ENCODE data around the gene GREM2.

GREM2 gene

DNA sequence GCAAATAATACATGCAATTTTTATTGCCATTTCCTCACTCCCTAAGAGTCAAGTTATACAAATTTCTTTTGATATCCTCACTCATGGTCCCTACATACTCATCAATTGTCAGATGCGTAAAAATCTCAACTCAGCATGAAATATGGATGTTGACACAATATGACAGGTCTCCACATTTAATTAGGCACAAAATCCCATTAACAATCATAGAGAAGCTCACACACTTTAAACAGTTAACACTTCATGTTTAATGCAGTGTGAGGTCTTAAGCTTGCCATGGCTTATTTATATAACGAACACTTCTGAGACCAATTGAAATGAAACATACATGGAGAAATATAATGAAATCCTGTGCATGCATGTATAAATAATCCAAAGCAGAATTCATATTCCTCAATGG is 58.6 kb downstream of the GREM2 start:
- no peak for FAIRE-seq

DNA sequence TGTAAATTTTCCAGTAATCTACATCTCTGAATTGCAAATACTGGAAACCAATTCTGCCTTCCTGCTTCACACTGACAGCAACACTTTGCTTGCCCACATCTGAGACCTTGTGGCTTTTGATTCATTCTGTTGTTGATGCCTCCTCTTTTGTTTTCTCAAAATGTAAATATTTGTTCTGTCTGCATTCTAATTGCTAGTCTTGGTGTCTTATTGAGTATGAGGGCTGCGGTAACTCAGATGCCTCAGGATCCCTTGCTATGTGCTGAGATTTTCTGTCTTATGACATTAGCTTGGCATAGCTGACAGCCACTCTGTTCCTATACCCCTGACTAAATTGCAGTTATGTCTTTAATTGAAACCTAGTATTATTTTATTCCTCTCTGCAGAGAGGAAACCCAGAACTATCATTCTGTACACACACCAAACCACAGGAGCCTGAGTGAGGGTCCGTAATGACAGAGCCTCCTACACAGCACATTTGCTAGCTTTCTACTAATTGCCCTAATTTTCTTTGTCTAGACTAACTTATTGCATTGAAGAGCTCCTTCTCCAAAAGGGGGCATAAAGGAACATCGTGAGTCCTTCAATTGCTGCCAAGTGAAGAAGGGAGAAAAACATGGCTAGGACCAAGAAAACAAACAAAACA is 72.1 kb downstream of the GREM2 start:
- no peak for FAIRE-seq

DNA sequence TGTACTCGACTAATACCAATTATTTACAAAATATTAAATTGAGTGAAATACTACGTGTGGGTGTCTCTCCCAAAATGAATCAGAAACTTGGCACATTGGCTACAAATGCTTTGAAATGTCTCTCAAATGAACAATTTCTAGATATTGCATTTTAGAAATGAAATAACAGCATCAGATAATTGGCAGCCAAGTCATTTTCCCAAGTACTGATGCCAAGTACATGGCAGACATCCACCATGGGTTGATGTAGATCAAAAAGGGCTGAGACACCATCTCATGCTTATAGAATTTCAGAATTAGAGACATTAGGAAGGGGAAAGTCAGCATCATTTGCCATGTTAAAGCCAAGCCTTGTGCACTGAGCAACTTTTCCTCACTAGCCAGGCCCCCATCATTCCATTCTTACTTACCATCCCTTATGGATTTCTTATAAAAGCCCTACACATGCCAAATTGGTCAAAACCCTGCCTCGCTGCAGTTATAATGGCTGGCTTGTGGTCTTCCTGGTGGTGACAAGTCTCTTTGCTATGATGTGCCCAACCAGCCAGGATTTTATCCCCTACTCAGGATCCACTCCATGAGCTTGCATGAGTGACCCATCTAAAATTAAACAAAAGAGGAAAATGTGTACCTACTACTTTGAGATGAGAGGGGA is 73.1 kb downstream of the GREM2 start:
- no peak for FAIRE-seq

DNA sequence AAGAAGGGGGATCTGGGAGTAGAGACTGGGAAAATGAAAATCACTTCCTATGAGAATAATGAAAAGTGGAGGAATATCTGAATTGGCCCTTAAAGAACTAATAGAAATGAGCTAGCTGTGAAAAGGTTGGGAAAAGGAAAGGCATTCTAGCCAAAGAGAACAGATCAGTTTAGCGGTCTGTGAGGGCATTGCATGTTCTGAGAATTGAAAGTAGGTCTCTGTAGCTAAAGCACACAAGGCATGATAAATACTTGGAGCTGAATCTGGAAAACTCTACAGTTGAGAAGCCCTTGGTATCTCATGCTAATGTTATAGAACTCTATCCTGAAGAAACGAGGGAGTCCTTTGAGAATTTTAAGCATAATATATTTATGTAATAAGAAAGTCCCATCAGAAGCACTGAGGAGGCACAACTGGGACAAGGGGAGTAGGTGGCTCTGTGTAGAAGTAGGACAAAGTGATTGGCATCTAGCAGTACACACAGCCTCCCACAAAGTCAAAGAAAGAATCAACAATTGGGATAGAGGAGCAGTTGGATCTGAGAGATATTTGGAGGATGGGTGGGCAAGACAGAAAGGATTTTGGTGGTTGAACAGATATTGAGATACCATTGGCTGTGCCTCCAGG is 78.7 kb downstream of the GREM2 start:
- no peak for FAIRE-seq

DNA sequence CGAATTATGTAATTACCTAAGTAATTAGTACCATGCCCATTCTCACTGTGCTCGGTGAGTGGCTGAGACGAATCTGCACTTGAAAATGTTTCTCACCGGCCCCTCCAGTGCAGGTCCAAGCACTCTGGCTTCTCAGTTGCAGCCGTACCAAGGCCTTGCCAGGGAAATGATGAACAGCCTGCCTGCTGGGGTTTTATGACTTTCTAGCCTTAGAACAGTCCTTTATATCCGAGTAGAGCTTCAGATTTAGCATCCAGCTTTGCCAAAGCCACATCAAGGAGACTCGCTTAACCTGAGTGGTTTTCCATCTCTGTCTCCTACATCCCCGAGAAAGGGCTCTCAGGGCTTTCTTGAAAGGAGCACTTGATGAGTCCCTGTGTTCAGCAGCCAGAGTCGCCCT is 83.4 kb downstream of the GREM2 start:
- no peak for FAIRE-seq

DNA sequence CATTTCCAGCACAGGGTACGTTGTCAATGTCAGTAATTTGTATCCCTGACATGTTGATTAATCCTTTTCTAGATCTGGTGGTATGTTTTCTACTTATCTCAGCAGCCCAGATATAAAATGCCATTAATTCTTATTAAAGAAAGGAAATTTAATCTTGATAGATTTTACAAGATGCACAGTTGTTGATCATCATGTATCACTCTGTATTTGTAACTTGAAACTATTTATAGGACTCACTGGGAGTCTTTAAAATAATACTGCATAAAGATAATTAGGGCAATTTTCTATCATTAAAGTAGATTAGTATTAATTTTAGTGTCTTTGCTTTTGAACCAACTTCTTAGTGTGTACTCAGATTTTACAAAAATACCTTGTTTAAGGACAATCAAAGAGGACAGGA is 84.9 kb downstream of the GREM2 start:
- FAIRE-seq = no peak

DNA sequence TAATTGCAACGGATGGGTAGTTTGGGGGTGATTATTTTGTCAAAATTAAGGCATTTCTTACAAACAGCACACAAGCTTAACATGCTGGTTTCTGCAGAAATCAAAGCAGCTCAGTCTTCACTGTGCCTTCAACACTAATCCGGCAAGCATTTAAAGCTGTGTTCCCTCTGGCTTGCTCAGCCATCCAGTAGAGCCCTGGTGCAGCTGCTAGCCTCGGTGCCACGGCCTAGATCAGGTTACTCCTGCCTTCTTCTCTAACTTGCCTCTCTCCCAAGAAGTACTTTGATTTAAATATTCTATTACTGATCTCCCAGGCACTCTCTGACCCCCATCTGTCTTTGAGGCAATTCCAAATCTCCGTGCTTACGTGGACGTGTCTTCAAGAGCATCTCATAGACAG is 85.6 kb downstream of the GREM2 start:
- FAIRE-seq = no peak

DNA sequence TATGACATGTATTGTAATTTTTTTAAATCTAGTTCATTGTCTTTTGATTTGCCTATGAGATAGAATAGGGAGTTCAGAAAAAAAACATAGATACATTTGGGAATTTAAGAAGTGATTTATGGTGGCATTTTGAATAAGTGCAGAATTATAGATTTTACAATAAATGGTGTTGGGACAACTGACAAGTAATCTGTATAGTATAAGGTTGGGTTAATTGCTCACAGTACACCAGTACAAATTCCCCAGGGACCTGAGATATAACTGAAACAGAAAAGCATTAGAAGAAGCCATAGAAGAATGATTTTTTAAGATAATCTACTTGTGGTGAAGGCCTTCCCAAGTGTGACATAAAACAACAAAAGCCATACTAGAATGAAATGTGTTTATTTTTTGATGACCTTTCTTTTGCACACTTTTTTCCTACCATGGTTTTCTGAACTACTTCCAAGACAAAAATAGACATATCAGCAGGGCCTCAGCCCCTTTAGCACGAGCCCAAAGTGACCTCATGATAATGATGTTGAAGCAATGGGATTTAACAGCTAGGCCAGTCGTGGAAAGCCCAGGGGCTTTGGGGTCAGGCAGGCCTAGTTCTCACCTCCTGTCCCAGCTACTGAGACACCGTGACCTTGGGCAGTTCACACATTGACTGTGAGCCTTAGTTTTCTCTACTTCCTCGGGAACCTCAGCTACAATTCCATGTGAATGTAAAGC is 87.4 kb downstream of the GREM2 start:
- FAIRE-seq = no peak

DNA sequence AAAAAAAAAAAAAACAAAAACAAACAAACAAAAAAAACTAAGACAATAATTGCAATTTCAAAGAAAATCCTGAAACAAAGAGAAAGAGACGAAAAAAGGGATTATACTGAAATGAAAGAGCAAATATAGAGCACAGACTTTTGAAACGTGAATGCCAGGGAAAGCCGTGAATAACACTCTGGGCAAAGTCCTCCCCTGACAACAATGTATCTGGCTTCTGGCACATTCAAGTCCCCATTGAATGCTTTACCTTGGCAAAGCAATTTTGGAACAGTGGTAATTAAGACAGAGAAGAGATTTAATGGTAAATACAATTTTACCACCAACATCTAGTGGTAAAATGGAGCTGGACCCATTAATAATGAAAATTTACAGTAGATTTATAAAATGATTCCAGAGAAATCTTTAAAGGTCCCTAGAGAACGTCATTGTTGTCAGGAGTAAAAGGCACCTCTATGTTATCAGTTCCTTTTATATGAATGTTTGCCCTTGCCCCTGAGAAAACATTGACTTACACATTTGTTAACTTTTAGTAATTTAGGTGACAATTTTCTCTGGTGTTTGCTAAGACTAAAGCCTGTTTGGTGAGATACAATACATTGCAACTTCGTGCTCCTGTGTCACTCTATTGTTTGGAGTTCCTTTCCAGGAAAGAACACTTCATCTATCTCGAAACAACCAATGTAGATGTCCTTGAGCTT is 89.7 kb downstream of the GREM2 start:
- no peak for FAIRE-seq

DNA sequence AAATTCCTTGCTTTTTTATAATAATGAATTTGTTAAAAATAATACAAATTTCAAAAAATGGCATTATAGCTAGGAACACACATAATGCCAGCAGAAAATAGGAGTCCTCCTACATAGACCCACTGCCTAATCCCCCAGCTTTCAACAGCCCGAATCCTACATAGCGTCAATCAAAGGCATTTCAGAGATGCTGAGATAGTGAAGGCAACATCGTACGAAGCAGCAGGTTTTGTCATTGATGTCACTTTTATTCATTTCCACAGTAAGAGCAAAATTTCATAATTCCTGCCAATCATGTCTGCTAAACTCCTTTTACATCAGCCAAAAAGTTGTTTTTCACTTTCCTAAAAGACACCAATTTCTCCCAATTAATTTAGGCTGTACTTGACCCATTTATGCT is 94.1 kb downstream of the GREM2 start:
- no peak for FAIRE-seq

DNA sequence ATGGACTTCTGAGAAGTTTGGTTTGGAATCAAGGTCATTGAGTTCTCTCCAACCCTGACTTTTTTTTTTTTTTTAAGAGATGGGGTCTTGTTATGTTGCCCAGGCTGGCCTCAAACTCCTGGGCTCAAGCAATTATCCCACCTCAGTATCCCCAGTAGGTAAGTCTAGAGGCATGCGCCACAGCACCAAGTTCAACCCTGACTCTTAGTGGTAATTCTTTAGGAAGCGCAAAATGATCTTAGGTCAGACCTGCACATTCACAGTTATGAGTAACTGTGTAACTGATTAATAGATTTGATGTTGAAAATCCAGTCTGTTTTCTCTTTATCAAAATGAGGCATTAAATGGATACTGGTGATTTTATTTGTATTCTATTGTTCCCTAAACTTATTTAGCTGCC is 95.9 kb downstream of the GREM2 start:
- no peak for FAIRE-seq

DNA sequence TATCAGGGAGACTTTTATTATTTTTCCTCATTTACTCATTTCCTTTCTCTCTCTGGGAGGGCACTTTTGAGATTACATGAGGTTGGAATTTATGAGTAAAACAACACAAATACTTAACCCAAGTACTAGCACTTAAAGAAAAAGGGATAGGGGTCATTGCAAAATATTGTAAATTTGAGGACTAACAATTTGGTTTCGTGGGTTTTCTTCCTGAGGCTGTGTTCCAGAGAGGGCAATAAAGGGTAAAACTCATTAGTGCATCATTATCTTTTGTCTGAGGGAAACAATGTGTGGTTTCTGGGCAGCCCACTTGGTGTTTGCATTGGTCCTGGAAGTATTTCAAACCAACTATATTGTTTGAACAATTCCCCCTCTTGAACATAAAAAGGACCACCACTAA is 96.5 kb downstream of the GREM2 start:
- no peak for FAIRE-seq

DNA sequence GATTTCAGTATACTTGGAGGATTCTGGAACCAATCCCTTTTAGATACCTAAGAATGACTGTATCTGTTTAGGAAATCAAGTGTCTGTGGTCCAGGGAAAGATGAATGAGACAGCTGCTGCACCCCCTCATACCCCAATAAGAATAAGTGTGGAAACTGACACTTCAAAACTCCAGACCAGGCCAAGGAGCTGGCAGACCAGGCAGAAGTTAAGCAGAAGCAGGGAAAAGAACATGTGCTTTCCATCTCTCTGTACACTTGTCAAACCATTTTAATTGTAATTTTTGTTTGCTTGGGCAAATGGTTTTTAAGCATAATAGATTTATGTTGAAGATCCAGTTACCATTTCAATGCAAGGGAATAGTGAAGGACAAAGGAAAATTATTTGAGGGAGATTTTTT is 100.2 kb downstream of the GREM2 start:
- FAIRE-seq = no peak

DNA sequence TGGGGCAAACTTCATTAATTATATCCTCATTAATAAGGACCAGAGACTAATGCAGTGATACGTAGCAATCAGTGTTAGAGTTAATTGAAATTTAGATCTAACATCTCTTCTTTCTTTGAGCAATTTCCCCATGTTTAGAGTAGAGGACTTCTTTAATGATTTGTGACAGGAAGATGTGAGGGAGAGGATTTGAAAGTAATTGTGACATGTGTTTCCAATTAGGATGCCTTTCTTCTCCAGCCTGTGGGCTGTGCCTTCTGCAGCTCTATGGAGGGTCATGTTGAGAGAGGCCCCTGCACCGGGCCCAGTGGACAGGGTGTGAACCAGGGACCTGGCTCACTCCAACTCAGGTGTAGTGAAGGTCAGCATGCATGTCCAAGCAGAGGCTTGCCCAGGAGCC is 103.0 kb downstream of the GREM2 start:
- no peak for FAIRE-seq

DNA sequence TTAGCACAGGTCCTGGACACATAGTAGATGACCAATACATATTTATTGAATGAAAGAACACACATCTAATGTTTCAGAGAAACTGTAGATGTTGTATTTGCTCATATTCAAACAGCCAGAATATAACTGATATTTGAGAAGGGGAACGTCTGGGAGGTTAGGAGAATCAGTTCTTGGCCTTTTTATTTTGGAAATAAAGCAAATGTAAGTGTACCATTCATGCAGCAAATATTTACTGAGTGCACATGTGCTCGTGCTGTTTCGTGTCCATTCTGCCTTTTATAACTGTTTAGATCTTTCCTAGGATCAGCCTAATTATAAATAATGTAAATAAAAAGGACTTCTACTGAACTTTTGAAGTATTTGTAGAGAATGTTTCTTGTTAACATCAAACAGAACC is 103.8 kb downstream of the GREM2 start:
- no peak for FAIRE-seq

DNA sequence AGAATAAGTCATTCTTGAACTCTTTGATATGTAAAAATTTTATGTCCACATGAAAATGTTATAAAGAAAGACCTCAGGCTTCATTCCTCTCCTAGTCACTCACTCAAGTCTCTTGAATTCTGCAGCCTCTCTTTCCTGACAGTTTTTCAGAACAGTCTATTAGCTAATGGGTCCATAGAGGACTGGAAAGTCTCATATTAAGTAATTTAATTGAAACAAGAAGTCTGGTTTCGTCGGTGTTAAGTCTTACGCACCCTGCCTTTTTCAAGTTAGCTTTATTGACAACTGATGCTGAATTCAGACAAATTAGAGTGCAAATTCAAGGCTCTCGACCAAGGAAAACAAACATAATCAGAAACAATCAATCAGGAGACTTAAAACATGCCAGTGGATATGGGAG is 105.8 kb downstream of the GREM2 start:
- FAIRE-seq = no peak

DNA sequence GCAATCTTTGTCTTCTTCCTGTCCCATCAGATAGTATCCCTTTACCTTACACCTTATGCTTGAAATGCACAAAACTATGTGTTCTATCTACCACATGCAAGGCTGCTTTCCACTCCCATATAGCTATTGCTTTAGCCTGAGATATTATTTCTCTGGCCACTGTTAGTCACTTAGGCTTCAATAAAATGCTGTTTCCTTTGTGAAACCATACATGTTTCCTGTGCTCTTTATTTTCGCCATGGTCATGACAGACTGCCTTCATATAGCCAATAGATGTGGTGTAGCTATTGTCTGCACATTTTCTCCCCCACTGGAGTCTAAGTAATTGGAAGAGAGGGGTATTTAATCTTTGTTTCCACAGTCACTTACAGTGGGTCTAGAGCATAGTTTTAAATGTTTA is 108.4 kb downstream of the GREM2 start:
- no peak for FAIRE-seq

DNA sequence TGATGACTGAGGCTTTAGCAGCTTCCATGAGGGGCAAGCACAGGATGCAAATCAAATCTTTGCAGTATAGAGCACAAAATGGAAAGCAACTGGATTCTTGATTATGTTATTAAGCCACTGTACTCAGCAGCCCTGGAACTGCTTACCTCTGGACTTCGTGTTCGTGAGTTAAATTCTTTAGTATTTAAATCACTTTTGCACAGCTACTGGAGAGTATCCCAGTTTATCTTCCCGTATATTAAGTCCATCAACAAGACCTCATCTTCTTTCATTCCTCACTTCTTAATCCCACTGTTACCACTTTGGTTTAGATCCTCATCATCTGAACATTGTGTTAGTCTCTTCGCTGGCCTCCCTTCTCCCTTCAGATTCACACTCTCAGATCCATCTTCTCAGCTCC is 108.9 kb downstream of the GREM2 start:
- no peak for FAIRE-seq

DNA sequence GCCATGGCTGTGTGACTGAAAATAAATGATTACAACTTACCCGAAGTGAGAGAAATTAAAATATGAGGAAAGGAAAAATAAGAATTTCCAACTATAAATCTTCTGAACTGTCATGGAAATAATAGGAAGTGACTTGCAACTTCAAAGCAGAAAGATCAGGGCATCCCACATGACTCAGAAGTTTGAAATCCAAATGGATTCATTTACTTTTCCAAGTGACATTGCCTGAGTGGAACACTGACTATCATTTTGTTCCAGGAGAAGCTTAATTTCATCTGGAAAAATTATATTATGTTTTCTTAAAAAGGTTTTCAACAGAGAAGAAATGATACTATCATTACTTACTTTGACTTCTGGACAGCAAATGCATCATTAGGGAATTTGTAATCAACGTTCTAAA is 110.8 kb downstream of the GREM2 start:
- no peak for FAIRE-seq

DNA sequence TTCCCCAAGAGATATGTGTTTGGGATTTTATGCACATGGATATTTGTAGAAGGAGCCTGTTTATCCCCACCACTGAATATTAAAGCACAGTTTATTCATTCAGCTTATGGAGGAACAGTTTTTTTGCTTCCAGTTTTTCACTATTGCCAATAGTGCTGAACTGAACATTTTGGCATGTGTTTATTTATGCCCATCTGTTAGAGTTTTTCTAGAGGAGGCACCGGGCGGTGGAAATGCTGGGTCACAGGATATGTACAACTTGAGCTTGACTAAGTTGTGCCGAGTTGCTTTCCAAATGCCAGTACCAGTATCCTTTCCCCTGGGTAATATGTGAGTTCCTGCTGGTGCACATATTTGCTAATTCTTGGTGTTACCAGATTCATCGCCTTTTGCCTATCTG is 111.3 kb downstream of the GREM2 start:
- FAIRE-seq = no peak

DNA sequence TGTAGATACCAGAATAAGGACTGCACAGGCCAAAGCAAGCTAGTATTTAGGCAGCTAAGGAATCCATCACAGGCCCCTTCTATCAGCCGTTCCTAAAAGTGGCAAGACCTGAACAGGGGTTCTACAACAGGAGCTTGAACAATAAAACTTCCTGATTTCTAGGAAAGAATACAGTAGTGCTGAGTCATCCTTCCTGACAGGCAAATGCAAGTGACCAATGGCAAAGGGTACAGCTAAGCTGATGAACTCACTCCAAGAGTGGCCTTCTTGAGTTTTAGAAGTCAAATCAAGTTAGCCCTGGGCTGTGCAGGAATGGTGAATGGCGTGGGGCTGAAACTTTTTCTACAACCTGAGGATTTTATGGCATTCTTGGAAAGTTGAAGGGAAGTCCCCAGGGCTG is 112.9 kb downstream of the GREM2 start:
- FAIRE-seq = no peak

DNA sequence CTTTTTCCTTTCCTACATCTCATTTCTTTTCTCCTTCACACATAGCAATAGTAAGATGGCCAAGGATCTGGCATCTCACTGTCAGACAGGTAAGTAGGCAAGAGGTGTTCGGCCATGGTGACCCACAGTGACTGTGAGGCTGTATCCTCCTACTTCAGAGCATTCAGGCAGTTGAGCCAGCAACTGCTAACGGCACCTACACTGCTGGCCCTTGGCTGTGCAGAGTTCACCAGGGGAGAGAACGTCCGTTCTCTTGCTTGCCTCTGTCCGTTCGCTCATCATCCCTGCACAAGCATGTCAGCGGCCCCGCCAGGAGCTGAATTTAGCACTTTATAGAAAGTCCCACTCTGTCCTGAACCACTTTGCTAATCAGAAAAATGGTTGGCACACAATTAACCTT is 113.6 kb downstream of the GREM2 start:
- no peak for FAIRE-seq

DNA sequence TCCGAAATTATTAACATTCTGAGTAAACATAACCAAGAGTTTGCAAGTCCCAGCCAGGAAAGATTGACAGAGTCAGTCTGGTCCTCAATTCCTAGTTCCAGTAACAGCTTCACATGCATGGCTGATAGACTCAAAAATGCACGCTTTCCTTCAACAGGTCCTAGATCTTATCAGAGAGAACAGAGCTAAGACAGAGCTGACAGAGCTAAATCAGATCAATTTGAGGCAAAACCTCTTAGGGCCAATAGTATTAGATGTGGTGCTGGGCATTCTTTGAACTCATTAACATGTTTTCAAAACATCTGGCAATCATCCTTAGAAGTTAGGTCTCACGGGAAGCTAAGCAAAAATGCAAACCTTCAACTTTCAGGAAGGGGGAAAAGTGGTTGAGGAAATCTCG is 114.0 kb downstream of the GREM2 start:
- FAIRE-seq = no peak
